Endothelial cell of umbilical vein (primary cell): ENCODE measurements around the gene COL1A1.

Experiments used
- EZH2 ChIP-seq: IDR thresholded peaks from 2 replicates; pipeline ENCODE4 v1.6.1; 2012; ENCODE audit warnings: borderline replicate concordance, low read depth, mild to moderate bottlenecking, moderate library complexity, low read length, inconsistent platforms; ENCODE audit not compliant: severe bottlenecking
- TF ChIP-seq, protein P1 (sequence below), 2 donors: IDR thresholded peaks; 1 replicate in 1 of 2; 2 replicates in 1 of 2; pipeline ENCODE4 v1.5.1; 2011; ENCODE audit warnings: low read length in 2 of 2, mild to moderate bottlenecking in 2 of 2, moderate library complexity in 2 of 2, control low read depth in 1 of 2, inconsistent platforms in 1 of 2, low read depth in 1 of 2; ENCODE audit not compliant: insufficient read depth in 1 of 2; ENCODE audit errors: extremely low read depth in 1 of 2

DNA sequence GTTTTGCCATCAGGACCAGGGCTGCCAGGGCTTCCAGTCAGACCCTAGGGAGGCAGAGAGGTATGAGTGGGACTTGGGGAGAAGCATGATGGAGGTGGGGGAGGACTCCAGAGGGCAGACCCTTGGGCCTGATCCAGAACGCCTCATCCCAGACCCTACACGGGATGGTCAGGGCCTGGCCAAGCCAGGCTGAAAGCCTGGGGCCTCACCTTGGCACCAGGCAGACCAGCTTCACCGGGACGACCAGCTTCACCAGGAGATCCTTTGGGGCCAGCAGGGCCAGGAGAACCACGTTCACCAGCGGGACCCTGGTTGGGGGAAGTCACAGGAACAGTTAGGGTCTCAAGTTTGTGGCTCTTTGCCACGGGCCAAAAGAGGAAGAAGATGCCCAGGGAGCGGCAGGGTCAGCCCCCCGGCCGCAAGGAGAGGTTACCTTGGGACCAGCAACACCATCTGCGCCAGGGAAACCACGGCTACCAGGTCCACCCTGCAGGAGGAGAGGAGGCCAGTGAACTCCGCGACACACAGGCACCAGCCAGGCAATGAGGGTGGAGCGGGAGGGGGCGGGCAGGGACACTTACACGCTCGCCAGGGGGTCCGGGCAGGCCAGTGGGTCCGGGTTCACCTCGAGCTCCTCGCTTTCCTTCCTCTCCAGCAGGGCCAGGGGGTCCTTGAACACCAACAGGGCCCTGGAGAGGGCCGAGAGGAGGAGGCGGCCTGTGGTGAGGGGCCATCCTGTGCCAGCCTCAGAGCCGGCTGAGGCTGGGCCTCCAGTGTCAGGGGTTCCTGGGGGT, 7.1 kb downstream of the COL1A1 start:
- no peak for TF ChIP-seq EZH2
- TF ChIP-seq, protein P1, sequence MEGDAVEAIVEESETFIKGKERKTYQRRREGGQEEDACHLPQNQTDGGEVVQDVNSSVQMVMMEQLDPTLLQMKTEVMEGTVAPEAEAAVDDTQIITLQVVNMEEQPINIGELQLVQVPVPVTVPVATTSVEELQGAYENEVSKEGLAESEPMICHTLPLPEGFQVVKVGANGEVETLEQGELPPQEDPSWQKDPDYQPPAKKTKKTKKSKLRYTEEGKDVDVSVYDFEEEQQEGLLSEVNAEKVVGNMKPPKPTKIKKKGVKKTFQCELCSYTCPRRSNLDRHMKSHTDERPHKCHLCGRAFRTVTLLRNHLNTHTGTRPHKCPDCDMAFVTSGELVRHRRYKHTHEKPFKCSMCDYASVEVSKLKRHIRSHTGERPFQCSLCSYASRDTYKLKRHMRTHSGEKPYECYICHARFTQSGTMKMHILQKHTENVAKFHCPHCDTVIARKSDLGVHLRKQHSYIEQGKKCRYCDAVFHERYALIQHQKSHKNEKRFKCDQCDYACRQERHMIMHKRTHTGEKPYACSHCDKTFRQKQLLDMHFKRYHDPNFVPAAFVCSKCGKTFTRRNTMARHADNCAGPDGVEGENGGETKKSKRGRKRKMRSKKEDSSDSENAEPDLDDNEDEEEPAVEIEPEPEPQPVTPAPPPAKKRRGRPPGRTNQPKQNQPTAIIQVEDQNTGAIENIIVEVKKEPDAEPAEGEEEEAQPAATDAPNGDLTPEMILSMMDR (IDR thresholded peaks at IDR 0.05; ENCODE audit: extremely low read depth in 1 of 2, insufficient read depth in 1 of 2, low read depth in 1 of 2, low read length in 2 of 2), result no peak
